Keratinocyte (primary cell): ENCODE results near the gene KATNBL1. TPM values are rescaled to one million over a fixed set of nuclear protein-coding genes. Genes with fewer than 3 reads are reported as not detected.

Source experiments
- DNase-seq: peaks from one replicate; pipeline ENCODE4 v3.0.0-alpha.2; 2011; ENCODE audit warnings: low read depth, missing footprints, low spot score
- FAIRE-seq: peaks from 2 replicates; lab custom pipeline; 2011; peaks lifted over from hg19 to GRCh38; lab: Jason Lieb, UNC
- H2AFZ ChIP-seq: 2 replicates; pipeline ENCODE4 v1.6.0; 2012; ENCODE audit warnings: low read length, control low read depth, inconsistent platforms; ENCODE audit not compliant: control insufficient read depth
- H3K27ac ChIP-seq: 2 replicates; pipeline ENCODE4 v1.5.1; 2011; ENCODE audit warnings: low read length; ENCODE audit not compliant: control insufficient read depth, insufficient read depth
- H3K27me3 ChIP-seq: 3 replicates; pipeline ENCODE4 v1.6.0; 2011; ENCODE audit warnings: low read length; ENCODE audit not compliant: control insufficient read depth, insufficient read depth; ENCODE audit errors: extremely low read depth
- H3K36me3 ChIP-seq, 2 experiments: 2 replicates in 1 of 2; 3 replicates in 1 of 2; pipeline ENCODE4 v1.5.1; 2011; ENCODE audit warnings: low read length in 2 of 2, mild to moderate bottlenecking in 1 of 2; ENCODE audit not compliant: control insufficient read depth in 2 of 2, insufficient read depth in 2 of 2; ENCODE audit errors: extremely low read depth in 1 of 2
- H3K4me1 ChIP-seq: 3 replicates; pipeline ENCODE4 v1.5.1; 2011; ENCODE audit warnings: low read length; ENCODE audit not compliant: control insufficient read depth, insufficient read depth; ENCODE audit errors: extremely low read depth
- H3K4me2 ChIP-seq: 3 replicates; pipeline ENCODE4 v1.6.0; 2011; ENCODE audit warnings: low read depth, low read length; ENCODE audit not compliant: control insufficient read depth, insufficient read depth; ENCODE audit errors: extremely low read depth
- H3K4me3 ChIP-seq, 3 experiments: fragments of 200-600 bp in 1 of 3; sonication (generic) in 1 of 3; 2 replicates in 2 of 3; 3 replicates in 1 of 3; pipeline ENCODE4 v1.5.1; 2011 to 2016; ENCODE audit warnings: low read length in 3 of 3, mild to moderate bottlenecking in 3 of 3, control low read depth in 2 of 3, inconsistent platforms in 1 of 3, low read depth in 1 of 3, mixed read lengths in 1 of 3, mixed run types in 1 of 3, moderate library complexity in 1 of 3; ENCODE audit not compliant: control insufficient read depth in 2 of 3, insufficient read depth in 2 of 3; ENCODE audit errors: extremely low read depth in 1 of 3
- H3K79me2 ChIP-seq: 2 replicates; pipeline ENCODE4 v1.6.0; 2012; ENCODE audit warnings: low read length; ENCODE audit not compliant: control insufficient read depth, insufficient read depth
- H3K9ac ChIP-seq: 3 replicates; pipeline ENCODE4 v1.6.0; 2011; ENCODE audit warnings: low read length; ENCODE audit not compliant: control insufficient read depth, insufficient read depth; ENCODE audit errors: extremely low read depth
- H3K9me1 ChIP-seq: 3 replicates; pipeline ENCODE4 v1.6.0; 2011; ENCODE audit warnings: low read length; ENCODE audit not compliant: control insufficient read depth, insufficient read depth; ENCODE audit errors: extremely low read depth
- H3K9me3 ChIP-seq: 2 replicates; pipeline ENCODE4 v1.5.1; 2012; ENCODE audit warnings: low read depth, low read length; ENCODE audit not compliant: control insufficient read depth
- H4K20me1 ChIP-seq: 3 replicates; pipeline ENCODE4 v1.6.0; 2011; ENCODE audit warnings: low read length; ENCODE audit not compliant: control insufficient read depth, insufficient read depth; ENCODE audit errors: extremely low read depth
- CTCF ChIP-seq, 3 experiments: IDR thresholded peaks in 1 of 3; conservative IDR thresholded peaks in 1 of 3; optimal IDR thresholded peaks in 1 of 3; 2 replicates in 2 of 3; 3 replicates in 1 of 3; pipeline versions ENCODE3 to v1.5.1; 2011; ENCODE audit warnings: low read length in 3 of 3, mild to moderate bottlenecking in 3 of 3, moderate library complexity in 2 of 3, control low read depth in 1 of 3, inconsistent platforms in 1 of 3; ENCODE audit not compliant: insufficient read depth in 2 of 3; ENCODE audit errors: extremely low read depth in 1 of 3
- EZH2 ChIP-seq: IDR thresholded peaks from one replicate; pipeline ENCODE4 v1.6.1; 2012; ENCODE audit warnings: inconsistent platforms, mild to moderate bottlenecking, low read length, moderate library complexity
- dilution Hi-C: fragments of 300-500 bp; cut with MboI; formaldehyde crosslinking; loops from one replicate; pipeline ENCODE4 v1.7.0; 2020; ENCODE audit warnings: low sequenced_read_pairs; ENCODE audit not compliant: extremely low pct_ligation_motif_present
- polyA plus RNA-seq, 5 experiments: library from polyadenylated mRNA; depleted of rRNA in 3 of 5; stranded (reverse) in 3 of 5; stranded (forward) in 1 of 5; unstranded in 1 of 5; fragments of >200 nt; gene quantifications; 1 replicate in 1 of 5; 2 replicates in 3 of 5; 3 replicates in 1 of 5; pipeline versions ENCODE4 v1.2.1 to v1.2.3, GENCODE V29; 2011 to 2012; ENCODE audit warnings: missing spikeins in 2 of 5, low read depth in 1 of 5, low replicate concordance in 1 of 5

Gene KATNBL1
- polyA plus RNA-seq, 1 donor (not counting 4 experiments of a cell fraction or from before 2014, with no cell fraction given) = 54.0 TPM

GRCh38 chr15:34158355-34158754 lies 51.5 kb downstream of the KATNBL1 start:
- peaks cover 3% of the 10 kb centered on the region for H3K79me2 ChIP-seq
- DNase-seq = no peak
- H3K36me3 ChIP-seq = peaks cover 19 to 23% of the 10 kb centered on the region in 2 experiments
- H3K4me1 ChIP-seq = peaks cover 5% of the 10 kb centered on the region
- no peak overlapping the region for H2AFZ ChIP-seq
- dilution Hi-C loops = no loop called here
- no peak overlapping the region for H3K9ac ChIP-seq
- H3K27ac ChIP-seq = no peak overlapping the region
- FAIRE-seq = no peak
- peaks cover 35% of the 10 kb centered on the region for H3K9me3 ChIP-seq
- H3K4me3 ChIP-seq = no peak overlapping the region
- H3K27me3 ChIP-seq = no peaks in the 10 kb centered on the region
- TF ChIP-seq CTCF (optimal IDR thresholded peaks at IDR 0.05 in 1 of 3, IDR thresholded peaks at IDR 0.05 in 1 of 3, conservative IDR thresholded peaks at IDR 0.05 in 1 of 3; ENCODE audit: extremely low read depth in 1 of 3, insufficient read depth in 2 of 3, low read length in 3 of 3) = no peak
- TF ChIP-seq EZH2 = no peak
- no peaks in the 10 kb centered on the region for H4K20me1 ChIP-seq
- no peaks in the 10 kb centered on the region for H3K9me1 ChIP-seq
- no peak overlapping the region for H3K4me2 ChIP-seq

GRCh38 chr15:34155859-34156258 lies 54.0 kb downstream of the KATNBL1 start:
- no peak for FAIRE-seq
- Histone ChIP-seq H4K20me1 (no peaks in the 10 kb centered on the region), H3K27ac (no peak overlapping the region), H3K27me3 (no peaks in the 10 kb centered on the region), H2AFZ (no peak overlapping the region), H3K4me2 (no peak overlapping the region), H3K36me3 (peaks cover 13 to 30% of the 10 kb centered on the region in 2 experiments), H3K79me2 (peaks cover 1% of the 10 kb centered on the region), H3K9me3 (peaks cover 21% of the 10 kb centered on the region), H3K4me3 (no peak overlapping the region), H3K9me1 (no peaks in the 10 kb centered on the region), H3K4me1 (peaks cover 5% of the 10 kb centered on the region), H3K9ac (no peak overlapping the region)
- TF ChIP-seq EZH2 = no peak
- no peak for TF ChIP-seq CTCF (optimal IDR thresholded peaks at IDR 0.05 in 1 of 3, IDR thresholded peaks at IDR 0.05 in 1 of 3, conservative IDR thresholded peaks at IDR 0.05 in 1 of 3; ENCODE audit: extremely low read depth in 1 of 3, insufficient read depth in 2 of 3, low read length in 3 of 3)
- no peak for DNase-seq
- dilution Hi-C loops = no loop called here
